Measurements from ENCODE around the gene ACTL8.

Gene ACTL8

DNA sequence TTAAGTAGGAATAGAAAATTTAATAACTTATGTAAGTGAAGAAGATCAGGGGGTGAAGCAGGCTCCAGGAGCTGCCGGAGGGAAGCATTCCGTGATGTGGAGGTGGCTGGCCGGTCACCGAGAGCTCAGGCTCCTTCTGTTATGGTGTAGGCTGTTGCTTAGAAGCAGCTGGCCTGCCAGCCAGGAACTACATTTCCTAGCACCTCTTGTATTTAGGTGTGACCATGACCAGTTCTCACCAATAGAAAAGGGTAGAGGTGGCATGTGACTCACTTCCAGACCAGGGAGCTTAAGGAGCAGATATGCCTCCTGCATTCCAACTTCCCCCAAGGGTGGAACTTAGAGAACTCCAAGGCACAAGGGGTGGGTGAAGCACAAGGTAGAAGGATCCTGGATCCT is 120.7 kb downstream of the ACTL8 start:
- no peak for DNase-seq (ENCODE audit: low read depth in 2 of 2)
